Esophagus squamous epithelium (tissue), 5 donors: ENCODE measurements around the gene PIMREG. TPM values are rescaled to one million over a fixed set of nuclear protein-coding genes. Genes with fewer than 3 reads are reported as not detected.
A peak's percentile ranks its signal among the peaks of the same experiment; 100 is the strongest.

Source experiments
- DNase-seq: peaks from one replicate; lab custom pipeline; 2025; lab: John Stamatoyannopoulos, UW
- H3K27ac ChIP-seq, 4 donors: fragments of 200-600 bp; sonication (generic); one replicate each; pipeline ENCODE4 v1.5.1; 2016 to 2019; ENCODE audit warnings: mild to moderate bottlenecking in 1 of 4
- H3K27me3 ChIP-seq, 4 donors: fragments of 200-600 bp; sonication (generic); 1 replicate in 3 of 4; 2 replicates in 1 of 4; pipeline versions ENCODE4 v1.5.1 to v1.6.0; 2017 to 2021; ENCODE audit warnings: antibody characterized with exemption in 1 of 4
- H3K36me3 ChIP-seq, 3 donors: fragments of 200-600 bp; sonication (generic); one replicate each; pipeline ENCODE4 v1.5.1; 2016 to 2019
- H3K4me1 ChIP-seq, 3 donors: fragments of 200-600 bp; sonication (generic); one replicate each; pipeline ENCODE4 v1.5.1; 2017 to 2019
- H3K4me3 ChIP-seq, 4 donors: fragments of 200-600 bp; sonication (generic); 1 replicate in 3 of 4; 2 replicates in 1 of 4; pipeline ENCODE4 v1.5.1; 2016 to 2019; ENCODE audit warnings: mild to moderate bottlenecking in 2 of 4, moderate library complexity in 1 of 4
- H3K9me3 ChIP-seq, 3 donors: fragments of 200-600 bp; sonication (generic); one replicate each; pipeline ENCODE4 v1.5.1; 2016 to 2019
- POLR2A ChIP-seq, 4 donors: fragments of 450-650 bp; IDR thresholded peaks; one replicate each; pipeline ENCODE4 v1.6.1; 2017; ENCODE audit warnings: antibody characterized with exemption in 4 of 4, mild to moderate bottlenecking in 4 of 4, moderate library complexity in 3 of 4
- WGBS, 2 donors: methylation state at CpG; one replicate each; pipeline ENCODE4 v1.1.5; 2018; 5-methylcytosine and 5-hydroxymethylcytosine counted together
- intact Hi-C: fragments of 100-400 bp; cut with DNase I; formaldehyde crosslinking; loops from one replicate; pipeline ENCODE4 v1.15.0; 2022
- total RNA-seq, 4 donors: library from RNA; depleted of rRNA; stranded (reverse); fragments of >200 nt; gene quantifications; one replicate each; pipeline ENCODE4 v1.1.0, GENCODE V29; 2016
- TF ChIP-seq, protein P1 (sequence below), 6 experiments: fragments of 450-650 bp in 4 of 6; fragments of 200-600 bp in 2 of 6; sonication (generic) in 2 of 6; IDR thresholded peaks; one replicate each; pipeline ENCODE4 v1.5.1; 2016 to 2019; ENCODE audit warnings: antibody characterized with exemption in 6 of 6, mild to moderate bottlenecking in 4 of 6, moderate library complexity in 4 of 6
- donor health status: DM: yes; HTN: yes; CAD: no.

The PIMREG gene
- total RNA-seq, 4 donors from 2014 or later, result 3.6 to 7.2 (median 5.2) TPM

DNA sequence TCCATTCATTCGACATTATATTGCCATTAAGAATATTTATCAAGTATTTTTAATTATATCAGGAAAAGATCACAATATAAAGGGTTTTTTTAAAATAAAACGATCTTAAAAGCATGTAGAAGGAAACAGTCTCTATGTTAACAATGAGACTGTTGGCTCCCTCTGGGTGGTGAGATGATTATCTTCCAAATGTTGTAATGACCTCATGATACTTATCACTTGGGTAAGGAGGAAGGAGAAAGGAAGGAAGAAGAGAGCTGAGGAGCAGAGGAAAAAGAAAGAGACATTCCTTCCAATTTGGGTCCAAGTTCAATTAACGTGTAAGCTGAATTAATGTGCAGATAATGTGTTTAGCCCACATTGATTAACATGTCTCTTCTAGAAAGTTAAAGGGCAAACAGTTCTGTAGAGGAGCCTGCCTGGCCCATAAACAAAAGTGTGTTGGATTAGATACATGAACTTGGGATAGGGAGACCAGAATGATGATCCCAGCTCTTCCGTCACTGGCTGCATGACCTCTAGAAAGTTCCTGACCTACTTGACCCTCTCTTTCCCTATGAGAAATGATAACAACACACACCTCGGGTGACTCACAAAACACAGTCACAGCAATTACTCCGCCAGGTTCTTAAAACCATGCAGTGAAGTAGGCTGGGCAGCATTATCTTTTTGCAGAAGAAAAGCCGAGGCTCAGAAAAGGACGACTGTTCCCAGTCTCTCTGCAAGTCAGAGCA is 32.0 kb downstream of the PIMREG start:
- DNase-seq, result no peak
- Histone ChIP-seq H3K36me3 (peaks cover 0 to 65% (median 0%) of the 10 kb centered on the region in 3 donors), H3K4me1 (peaks cover 18 to 72% (median 31%) of the 10 kb centered on the region in 3 donors), H3K9me3 (no peaks in the 10 kb centered on the region), H3K27ac (peak overlapping the region; percentile 9 to 82 (median 69)), H3K4me3 (no peak overlapping the region), H3K27me3 (no peaks in the 10 kb centered on the region)
- TF ChIP-seq, protein P1, sequence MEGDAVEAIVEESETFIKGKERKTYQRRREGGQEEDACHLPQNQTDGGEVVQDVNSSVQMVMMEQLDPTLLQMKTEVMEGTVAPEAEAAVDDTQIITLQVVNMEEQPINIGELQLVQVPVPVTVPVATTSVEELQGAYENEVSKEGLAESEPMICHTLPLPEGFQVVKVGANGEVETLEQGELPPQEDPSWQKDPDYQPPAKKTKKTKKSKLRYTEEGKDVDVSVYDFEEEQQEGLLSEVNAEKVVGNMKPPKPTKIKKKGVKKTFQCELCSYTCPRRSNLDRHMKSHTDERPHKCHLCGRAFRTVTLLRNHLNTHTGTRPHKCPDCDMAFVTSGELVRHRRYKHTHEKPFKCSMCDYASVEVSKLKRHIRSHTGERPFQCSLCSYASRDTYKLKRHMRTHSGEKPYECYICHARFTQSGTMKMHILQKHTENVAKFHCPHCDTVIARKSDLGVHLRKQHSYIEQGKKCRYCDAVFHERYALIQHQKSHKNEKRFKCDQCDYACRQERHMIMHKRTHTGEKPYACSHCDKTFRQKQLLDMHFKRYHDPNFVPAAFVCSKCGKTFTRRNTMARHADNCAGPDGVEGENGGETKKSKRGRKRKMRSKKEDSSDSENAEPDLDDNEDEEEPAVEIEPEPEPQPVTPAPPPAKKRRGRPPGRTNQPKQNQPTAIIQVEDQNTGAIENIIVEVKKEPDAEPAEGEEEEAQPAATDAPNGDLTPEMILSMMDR (IDR thresholded peaks at IDR 0.05), result no peak
- TF ChIP-seq POLR2A (IDR thresholded peaks at IDR 0.05), result no peak
- 37 to 47% methylated on average over 5 to 7 of the region's 8 CpGs for WGBS, 2 donors
- intact Hi-C loops, result no loop called here

DNA sequence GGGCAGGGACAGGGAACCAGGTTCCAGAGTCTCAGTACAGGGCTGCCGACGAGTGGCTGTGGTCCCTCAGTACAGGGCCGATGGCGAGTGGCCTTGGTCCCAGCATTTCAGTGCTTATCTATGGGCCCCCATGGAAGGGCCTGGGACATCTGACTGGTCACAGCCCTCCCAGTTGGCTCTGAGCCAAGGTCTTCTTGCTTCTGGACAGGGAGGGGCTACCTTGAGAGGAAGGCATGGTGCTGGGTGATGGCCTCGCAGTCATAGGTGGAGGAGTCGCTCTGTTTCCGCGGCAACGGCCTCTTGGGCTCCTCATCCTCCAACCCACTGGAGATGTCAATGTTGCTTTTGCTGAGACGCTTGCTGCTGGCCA is 32.5 kb downstream of the PIMREG start:
- TF ChIP-seq, protein P1 (IDR thresholded peaks at IDR 0.05), result no peak
- TF ChIP-seq POLR2A (IDR thresholded peaks at IDR 0.05), result no peak
- intact Hi-C loops, result no loop called here

DNA sequence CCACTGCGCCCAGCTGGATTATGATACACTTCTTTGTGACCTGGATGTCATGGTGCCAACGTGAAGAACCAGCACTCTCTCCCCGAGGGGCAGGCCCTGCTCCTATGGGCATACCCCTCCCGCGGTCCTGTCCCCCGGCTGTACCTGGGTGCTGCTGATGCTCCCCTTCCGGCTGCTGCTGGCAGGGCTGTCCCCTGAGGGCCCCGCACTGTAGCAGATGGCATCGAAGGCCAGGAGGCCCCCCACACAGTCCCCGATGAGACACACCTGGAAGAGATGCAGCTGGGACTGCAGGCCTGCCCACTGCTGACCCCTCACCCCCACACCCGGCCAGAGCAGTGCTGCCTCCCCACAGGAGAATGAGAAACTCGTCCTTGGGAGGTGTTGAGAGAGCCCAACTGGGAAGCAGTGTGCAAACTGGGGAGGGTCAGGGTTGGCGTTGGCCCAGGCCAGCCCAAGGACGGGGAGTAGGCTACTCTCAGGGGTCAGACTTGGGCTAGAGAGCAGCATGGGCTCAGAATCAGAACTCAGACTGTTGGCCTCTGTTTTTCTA is 33.7 kb downstream of the PIMREG start:
- no peak for DNase-seq
- intact Hi-C loops, result no loop called here
- no peaks in the 10 kb centered on the region for H3K27me3 ChIP-seq
- peak overlapping the region in 2 of 4 donors; percentile 78 to 82 for H3K27ac ChIP-seq
- 70 to 92% methylated on average over 4 to 6 of the region's 14 CpGs for WGBS, 2 donors
- H3K4me1 ChIP-seq, result peaks cover 18 to 58% (median 25%) of the 10 kb centered on the region in 3 donors
- H3K36me3 ChIP-seq, result peaks cover 0 to 62% (median 0%) of the 10 kb centered on the region in 3 donors
- TF ChIP-seq POLR2A (IDR thresholded peaks at IDR 0.05), result no peak
- TF ChIP-seq, protein P1 (IDR thresholded peaks at IDR 0.05), result no peak
- H3K4me3 ChIP-seq, result no peak overlapping the region
- H3K9me3 ChIP-seq, result no peaks in the 10 kb centered on the region

More for the DNA sequence above, 32.5 kb downstream of the PIMREG start:
- Histone ChIP-seq H3K9me3 (no peaks in the 10 kb centered on the region), H3K36me3 (peaks cover 0 to 62% (median 0%) of the 10 kb centered on the region in 3 donors), H3K27ac (peak overlapping the region in 3 of 4 donors; percentile 60 to 82 (median 78)), H3K27me3 (no peaks in the 10 kb centered on the region), H3K4me1 (peaks cover 18 to 67% (median 29%) of the 10 kb centered on the region in 3 donors), H3K4me3 (no peak overlapping the region)
- WGBS, 2 donors, result 87 to 90% methylated on average over 7 to 9 of the region's 10 CpGs
- DNase-seq, result no peak

DNA sequence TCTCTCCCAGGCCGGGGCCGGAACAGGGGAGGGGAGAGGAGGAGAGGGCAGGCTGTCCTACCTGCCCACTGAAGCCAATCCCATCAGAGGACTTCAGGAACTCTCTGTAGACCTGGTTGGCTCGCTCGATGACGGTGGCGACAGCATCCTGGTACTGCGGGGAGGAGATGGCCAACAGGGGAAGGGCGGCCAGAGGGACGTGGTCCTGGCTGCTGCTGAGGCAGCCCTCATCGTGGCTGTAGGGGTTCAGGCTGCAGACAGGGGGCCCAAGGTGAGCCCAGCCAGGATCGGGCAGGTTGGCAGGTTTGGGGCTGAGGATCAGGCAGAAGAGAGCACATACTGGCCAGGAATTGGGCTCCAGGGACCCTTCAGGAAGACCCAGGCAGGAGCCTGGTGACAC is 34.2 kb downstream of the PIMREG start:
- intact Hi-C loops, result no loop called here
- H3K4me1 ChIP-seq, result peaks cover 18 to 52% (median 25%) of the 10 kb centered on the region in 3 donors
- H3K27ac ChIP-seq, result no peak overlapping the region
- peaks cover 0 to 68% (median 0%) of the 10 kb centered on the region in 3 donors for H3K36me3 ChIP-seq
- no peaks in the 10 kb centered on the region for H3K9me3 ChIP-seq
- no peak for DNase-seq
- TF ChIP-seq, protein P1 (IDR thresholded peaks at IDR 0.05), result no peak
- no peak for TF ChIP-seq POLR2A (IDR thresholded peaks at IDR 0.05)
- no peaks in the 10 kb centered on the region for H3K27me3 ChIP-seq
- WGBS, 2 donors, result 95 to 100% methylated on average over 2 to 8 of the region's 11 CpGs
- no peak overlapping the region for H3K4me3 ChIP-seq
